22Rv1 (cell line): Measurements from ENCODE around the gene FAM240B.

Source experiments
- CTCF ChIP-seq: fragments of 450-650 bp; IDR thresholded peaks from 2 replicates; pipeline ENCODE4 v1.5.1; 2017; ENCODE audit warnings: mild to moderate bottlenecking
- ZFX ChIP-seq: fragments of 450-650 bp; IDR thresholded peaks from 2 replicates; pipeline ENCODE4 v1.6.1; 2017; ENCODE audit warnings: antibody characterized with exemption, borderline replicate concordance

- no peak for TF ChIP-seq CTCF
- no peak for TF ChIP-seq ZFX
Observed at GRCh38 chr9:38650564-38650963, 69.4 kb downstream of the FAM240B start.
